HUES6 (cell line): Measurements from ENCODE around the gene ZMIZ1.

Experiments
- H3K27ac ChIP-seq: 2 replicates; pipeline ENCODE4 v1.7.0; 2013; ENCODE audit warnings: low read depth, mild to moderate bottlenecking, low read length, inconsistent platforms
- H3K27me3 ChIP-seq: 2 replicates; pipeline ENCODE4 v1.6.1; 2013; ENCODE audit warnings: low read length; ENCODE audit not compliant: control insufficient read depth, insufficient read depth
- H3K36me3 ChIP-seq: 2 replicates; pipeline ENCODE4 v1.6.1; 2013; ENCODE audit warnings: low read length; ENCODE audit not compliant: control insufficient read depth, insufficient read depth
- H3K4me1 ChIP-seq: 2 replicates; pipeline ENCODE4 v1.6.1; 2013; ENCODE audit warnings: low read length; ENCODE audit not compliant: control insufficient read depth, insufficient read depth
- H3K4me3 ChIP-seq: 2 replicates; pipeline ENCODE4 v1.5.1; 2013; ENCODE audit warnings: low read depth, low read length
- H3K9ac ChIP-seq: one replicate; pipeline ENCODE4 v1.6.1; 2013; ENCODE audit warnings: mild to moderate bottlenecking, low read length
- H3K9me3 ChIP-seq: 2 replicates; pipeline ENCODE4 v1.6.1; 2013; ENCODE audit warnings: low read depth, low read length; ENCODE audit not compliant: control insufficient read depth, insufficient read depth

Gene ZMIZ1

GRCh38 chr10:79098596-79099015, 29.8 kb downstream of the ZMIZ1 start:
- no peak overlapping the region for H3K4me3 ChIP-seq
- H3K36me3 ChIP-seq = no peaks in the 10 kb centered on the region
- H3K9me3 ChIP-seq = no peaks in the 10 kb centered on the region
- H3K4me1 ChIP-seq = peaks cover 66% of the 10 kb centered on the region
- no peak overlapping the region for H3K27ac ChIP-seq
- no peak overlapping the region for H3K9ac ChIP-seq
- no peaks in the 10 kb centered on the region for H3K27me3 ChIP-seq

DNA sequence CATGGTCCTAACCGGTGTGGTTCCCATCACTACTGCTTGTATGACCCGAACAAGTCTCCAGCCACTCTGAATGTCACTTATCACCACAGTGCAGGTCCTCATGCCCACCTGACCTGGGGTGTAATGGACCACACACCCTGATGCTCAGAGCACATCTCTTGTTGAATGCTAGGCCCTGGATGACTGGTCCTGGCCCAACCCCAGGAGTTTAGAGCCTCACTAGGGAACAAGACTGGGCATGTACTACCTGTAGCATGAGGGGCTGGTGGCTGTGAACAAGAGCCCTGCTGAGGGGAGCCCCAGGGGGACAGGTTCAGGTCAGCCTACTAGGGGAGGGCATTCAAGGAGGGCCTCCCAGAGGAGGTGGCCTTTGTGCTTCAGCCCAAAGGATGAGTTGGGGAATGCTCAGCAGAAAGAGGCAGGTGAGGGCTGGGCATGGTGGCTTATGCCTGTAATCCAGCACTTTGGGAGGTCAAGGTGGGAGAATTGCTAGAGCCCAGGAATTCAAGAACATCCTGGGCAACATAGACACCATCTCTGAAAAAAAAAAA, 31.2 kb downstream of the ZMIZ1 start:
- H3K4me1 ChIP-seq = peaks cover 58% of the 10 kb centered on the region
- no peak overlapping the region for H3K9ac ChIP-seq

DNA sequence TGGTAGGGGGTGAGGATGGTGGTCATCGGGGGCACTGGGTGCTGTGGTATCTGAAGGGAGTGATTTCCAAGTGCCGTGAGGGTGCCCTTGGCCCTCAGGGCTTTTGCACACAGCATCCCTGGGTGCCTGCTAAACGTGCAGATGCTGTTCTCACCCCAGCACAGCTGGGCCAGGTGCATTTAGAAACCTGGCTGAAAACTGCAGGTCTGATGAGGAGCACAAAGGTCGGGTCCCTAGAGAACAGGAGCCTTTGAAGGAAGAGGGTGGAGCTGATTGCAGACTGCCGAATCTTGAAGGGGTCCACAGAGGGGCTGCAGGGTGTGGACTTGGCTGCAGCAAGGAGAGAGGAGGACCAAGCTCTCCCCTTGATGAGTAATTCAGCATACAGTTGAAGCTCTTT, 32.0 kb downstream of the ZMIZ1 start:
- Histone ChIP-seq H3K4me1 (peaks cover 61% of the 10 kb centered on the region), H3K27me3 (no peaks in the 10 kb centered on the region), H3K9me3 (no peaks in the 10 kb centered on the region), H3K36me3 (no peaks in the 10 kb centered on the region), H3K27ac (no peak overlapping the region), H3K4me3 (no peak overlapping the region), H3K9ac (no peak overlapping the region)

More for the DNA sequence above, 31.2 kb downstream of the ZMIZ1 start:
- Histone ChIP-seq H3K9me3 (no peaks in the 10 kb centered on the region), H3K36me3 (no peaks in the 10 kb centered on the region), H3K27me3 (no peaks in the 10 kb centered on the region), H3K4me3 (no peak overlapping the region), H3K27ac (no peak overlapping the region)

GRCh38 chr10:79101560-79102497, 33.1 kb downstream of the ZMIZ1 start:
- H3K9me3 ChIP-seq = no peaks in the 10 kb centered on the region
- no peak overlapping the region for H3K27ac ChIP-seq
- peak overlapping the region; percentile 35 for H3K9ac ChIP-seq
- H3K27me3 ChIP-seq = no peaks in the 10 kb centered on the region
- H3K36me3 ChIP-seq = no peaks in the 10 kb centered on the region
- no peak overlapping the region for H3K4me3 ChIP-seq
- H3K4me1 ChIP-seq = peaks cover 62% of the 10 kb centered on the region

- Histone ChIP-seq H3K36me3 (no peaks in the 10 kb centered on the region), H3K9me3 (no peaks in the 10 kb centered on the region), H3K27ac (no peak overlapping the region), H3K27me3 (no peaks in the 10 kb centered on the region), H3K4me1 (peaks cover 63% of the 10 kb centered on the region), H3K4me3 (no peak overlapping the region), H3K9ac (no peak overlapping the region)
Observed at GRCh38 chr10:79102498-79102874, 33.7 kb downstream of the ZMIZ1 start.

- Histone ChIP-seq H3K4me3 (no peak overlapping the region), H3K36me3 (no peaks in the 10 kb centered on the region), H3K9me3 (no peaks in the 10 kb centered on the region), H3K4me1 (peaks cover 60% of the 10 kb centered on the region), H3K27ac (no peak overlapping the region), H3K9ac (no peak overlapping the region), H3K27me3 (no peaks in the 10 kb centered on the region)
Observed at GRCh38 chr10:79103129-79103528, 34.4 kb downstream of the ZMIZ1 start.

DNA sequence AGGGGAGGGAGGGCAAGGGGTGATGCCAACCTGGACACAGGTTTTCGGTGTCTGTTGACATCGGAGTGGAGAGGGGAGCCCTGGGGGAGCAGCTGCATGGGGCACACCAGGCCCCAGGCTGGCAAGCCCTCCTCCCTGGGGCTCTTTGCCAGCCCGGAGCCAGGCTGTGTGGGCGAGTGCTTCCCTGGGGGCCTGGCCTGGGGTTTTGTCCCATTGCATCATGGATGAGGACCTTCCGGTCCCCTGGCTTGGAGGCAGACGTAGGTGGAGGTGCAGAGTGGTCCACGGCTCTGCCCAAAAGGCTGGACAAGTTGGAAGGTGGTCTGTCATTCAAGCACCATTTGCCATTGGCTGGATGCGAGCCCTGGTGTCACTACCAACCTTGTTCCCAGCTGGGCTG, 34.8 kb downstream of the ZMIZ1 start:
- Histone ChIP-seq H3K9ac (no peak overlapping the region), H3K4me3 (no peak overlapping the region), H3K27me3 (no peaks in the 10 kb centered on the region), H3K27ac (no peak overlapping the region), H3K4me1 (peaks cover 55% of the 10 kb centered on the region), H3K36me3 (no peaks in the 10 kb centered on the region), H3K9me3 (no peaks in the 10 kb centered on the region)

- Histone ChIP-seq H3K4me1 (peaks cover 43% of the 10 kb centered on the region), H3K36me3 (no peaks in the 10 kb centered on the region), H3K27ac (no peak overlapping the region), H3K9ac (no peak overlapping the region), H3K9me3 (no peaks in the 10 kb centered on the region), H3K4me3 (no peak overlapping the region), H3K27me3 (no peaks in the 10 kb centered on the region)
Observed at GRCh38 chr10:79105150-79105739, 36.5 kb downstream of the ZMIZ1 start.

DNA sequence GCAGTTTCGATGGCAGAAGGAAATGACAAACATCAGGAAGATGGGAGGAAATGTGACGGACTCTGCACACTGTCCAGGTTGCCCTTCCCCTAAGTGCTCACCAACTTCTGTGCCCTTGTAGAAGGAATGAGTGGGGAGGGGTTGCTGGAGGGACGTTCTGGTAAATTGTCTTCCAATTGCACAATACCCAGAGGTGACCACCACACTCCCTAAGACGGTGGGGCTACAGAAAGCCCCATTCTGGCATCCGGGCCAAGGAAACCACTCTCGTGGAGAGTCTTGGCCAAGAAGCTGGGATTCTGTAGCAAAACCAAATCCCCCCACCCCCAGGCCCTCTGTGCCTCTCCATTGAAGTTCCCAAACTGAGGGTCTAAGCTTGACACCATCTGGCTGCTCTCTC, 37.1 kb downstream of the ZMIZ1 start:
- Histone ChIP-seq H3K4me3 (no peak overlapping the region), H3K27ac (no peak overlapping the region), H3K4me1 (peaks cover 38% of the 10 kb centered on the region), H3K9me3 (no peaks in the 10 kb centered on the region), H3K36me3 (peaks cover 4% of the 10 kb centered on the region; the same call in 1 of the 2 replicates), H3K9ac (no peak overlapping the region), H3K27me3 (no peaks in the 10 kb centered on the region)

DNA sequence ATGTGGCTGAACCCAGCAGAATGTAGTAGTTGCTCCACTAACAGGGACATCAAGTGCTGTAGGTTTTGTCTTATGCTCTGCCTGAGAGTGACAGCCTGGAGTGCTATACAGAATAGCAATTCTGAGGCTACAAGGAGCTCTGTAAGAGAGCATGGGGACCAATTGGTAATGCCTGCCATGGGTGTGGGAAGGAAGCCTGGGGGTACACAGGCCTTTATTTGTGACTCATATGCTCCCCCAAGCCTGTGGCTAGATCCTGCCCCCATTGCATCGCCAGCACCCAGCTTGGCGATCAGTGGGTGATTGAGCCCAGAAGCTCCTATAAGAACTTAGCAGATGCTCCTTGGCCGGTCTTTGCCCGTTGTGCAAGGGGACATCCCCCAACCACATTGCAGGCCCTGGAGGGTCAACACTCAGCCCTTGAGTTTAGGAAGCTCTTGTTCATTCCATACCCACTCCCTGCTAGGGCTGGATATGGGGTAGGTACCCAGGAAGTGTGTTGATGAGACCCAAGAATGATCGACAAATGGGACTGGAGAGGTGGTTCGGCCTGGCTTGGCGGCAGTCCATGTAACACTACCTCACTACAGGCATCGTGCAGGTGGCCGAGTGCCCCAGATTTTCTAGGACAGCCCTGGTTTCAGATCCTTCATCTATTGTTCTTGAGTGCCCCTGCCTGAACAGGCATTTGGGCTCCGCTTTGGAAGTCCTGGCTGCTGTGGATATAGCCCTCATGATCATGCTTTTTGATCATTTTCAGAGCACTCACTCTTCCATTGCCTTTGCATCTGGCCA, 37.7 kb downstream of the ZMIZ1 start:
- Histone ChIP-seq H3K9ac (no peak overlapping the region), H3K4me1 (peaks cover 36% of the 10 kb centered on the region), H3K36me3 (peaks cover 6% of the 10 kb centered on the region; the same call in 1 of the 2 replicates), H3K27ac (no peak overlapping the region), H3K4me3 (no peak overlapping the region), H3K9me3 (no peaks in the 10 kb centered on the region), H3K27me3 (no peaks in the 10 kb centered on the region)
